ENCODE data around the gene IFNA17.
"Not testable (repeated sequence)": the region's sequence is repeated elsewhere in the genome, so short reads cannot be mapped to it uniquely, and the experiment has no call there.

IFNA17 gene

GRCh38 chr9:21228122-21228521 is at the start of gene IFNA17:
Gene IFNA17, minus strand, starts transcription at chr9:21228222. Its CDS starts 49 bp downstream, at chr9:21228173.
- Mint-ChIP-seq H3K27ac (no peak within 1 kb of the TSS), H3K4me1 (ENCODE audit: low read depth) (no peaks in the 10 kb centered on the region), H3K9me3 (no peaks in the 10 kb centered on the region), H3K36me3 (ENCODE audit: low read depth) (no peaks in the 10 kb centered on the region), H3K4me3 (no peak within 1 kb of the TSS), H3K27me3 (peaks cover 3% of the 10 kb centered on the region)
- no peak for DNase-seq

GRCh38 chr9:21268347-21268657 is 40.3 kb upstream of the IFNA17 start:
- Mint-ChIP-seq H3K4me3 (no peak overlapping the region), H3K27ac (no peak overlapping the region), H3K27me3 (peaks cover 28% of the 10 kb centered on the region), H3K36me3 (ENCODE audit: low read depth) (no peaks in the 10 kb centered on the region), H3K9me3 (peaks cover 4% of the 10 kb centered on the region), H3K4me1 (ENCODE audit: low read depth) (peaks cover 2% of the 10 kb centered on the region)
- no peak for DNase-seq

GRCh38 chr9:21267485-21268346 is 39.7 kb upstream of the IFNA17 start:
- Mint-ChIP-seq H3K9me3 (peaks cover 4% of the 10 kb centered on the region), H3K27ac (no peak overlapping the region), H3K36me3 (ENCODE audit: low read depth) (no peaks in the 10 kb centered on the region), H3K4me1 (ENCODE audit: low read depth) (peaks cover 2% of the 10 kb centered on the region), H3K27me3 (peaks cover 26% of the 10 kb centered on the region), H3K4me3 (no peak overlapping the region)
- DNase-seq = no peak

GRCh38 chr9:21266733-21267484 is 38.9 kb upstream of the IFNA17 start:
- DNase-seq = no peak

GRCh38 chr9:21265421-21266189 is 37.6 kb upstream of the IFNA17 start:
- no peak for DNase-seq
- Mint-ChIP-seq H3K36me3 (ENCODE audit: low read depth) (no peaks in the 10 kb centered on the region), H3K4me1 (ENCODE audit: low read depth) (peaks cover 2% of the 10 kb centered on the region), H3K27ac (no peak overlapping the region), H3K4me3 (no peak overlapping the region), H3K27me3 (peaks cover 14% of the 10 kb centered on the region), H3K9me3 (peaks cover 2% of the 10 kb centered on the region)

More at GRCh38 chr9:21266733-21267484, 38.9 kb upstream of the IFNA17 start:
- peaks cover 2% of the 10 kb centered on the region for H3K4me1 Mint-ChIP-seq (ENCODE audit: low read depth)
- H3K4me3 Mint-ChIP-seq = no peak overlapping the region
- H3K9me3 Mint-ChIP-seq = peaks cover 4% of the 10 kb centered on the region
- H3K36me3 Mint-ChIP-seq (ENCODE audit: low read depth) = no peaks in the 10 kb centered on the region
- H3K27me3 Mint-ChIP-seq = peaks cover 21% of the 10 kb centered on the region
- no peak overlapping the region for H3K27ac Mint-ChIP-seq

GRCh38 chr9:21255538-21256212 is 27.7 kb upstream of the IFNA17 start:
- Mint-ChIP-seq H3K4me1 (ENCODE audit: low read depth) (peaks cover 4% of the 10 kb centered on the region), H3K27me3 (peaks cover 5% of the 10 kb centered on the region), H3K36me3 (ENCODE audit: low read depth) (no peaks in the 10 kb centered on the region), H3K4me3 (no peak overlapping the region), H3K9me3 (no peaks in the 10 kb centered on the region), H3K27ac (no peak overlapping the region)
- no peak for DNase-seq

- peaks cover 8% of the 10 kb centered on the region for H3K27me3 Mint-ChIP-seq
- H3K9me3 Mint-ChIP-seq = no peaks in the 10 kb centered on the region
- no peaks in the 10 kb centered on the region for H3K36me3 Mint-ChIP-seq (ENCODE audit: low read depth)
- no peak overlapping the region for H3K27ac Mint-ChIP-seq
- DNase-seq = no peak
- H3K4me3 Mint-ChIP-seq = no peak overlapping the region
- H3K4me1 Mint-ChIP-seq (ENCODE audit: low read depth) = peaks cover 4% of the 10 kb centered on the region
Measured at GRCh38 chr9:21252721-21253547, 24.9 kb upstream of the IFNA17 start.

GRCh38 chr9:21251638-21252037 is 23.6 kb upstream of the IFNA17 start:
- peaks cover 8% of the 10 kb centered on the region for H3K27me3 Mint-ChIP-seq
- no peak overlapping the region for H3K4me3 Mint-ChIP-seq
- no peaks in the 10 kb centered on the region for H3K36me3 Mint-ChIP-seq (ENCODE audit: low read depth)
- DNase-seq = no peak
- H3K4me1 Mint-ChIP-seq (ENCODE audit: low read depth) = peaks cover 4% of the 10 kb centered on the region
- no peaks in the 10 kb centered on the region for H3K9me3 Mint-ChIP-seq
- no peak overlapping the region for H3K27ac Mint-ChIP-seq

GRCh38 chr9:21251190-21251589 is 23.2 kb upstream of the IFNA17 start:
- Mint-ChIP-seq H3K4me1 (ENCODE audit: low read depth) (peaks cover 4% of the 10 kb centered on the region), H3K4me3 (no peak overlapping the region), H3K27me3 (peaks cover 8% of the 10 kb centered on the region), H3K9me3 (no peaks in the 10 kb centered on the region), H3K36me3 (ENCODE audit: low read depth) (no peaks in the 10 kb centered on the region), H3K27ac (no peak overlapping the region)
- no peak for DNase-seq

GRCh38 chr9:21244836-21245235 is 16.8 kb upstream of the IFNA17 start:
- H3K36me3 Mint-ChIP-seq (ENCODE audit: low read depth) = no peaks in the 10 kb centered on the region
- H3K27ac Mint-ChIP-seq = no peak overlapping the region
- no peaks in the 10 kb centered on the region for H3K9me3 Mint-ChIP-seq
- H3K4me1 Mint-ChIP-seq (ENCODE audit: low read depth) = peaks cover 3% of the 10 kb centered on the region
- no peak overlapping the region for H3K4me3 Mint-ChIP-seq
- no peak for DNase-seq
- H3K27me3 Mint-ChIP-seq = peaks cover 13% of the 10 kb centered on the region

GRCh38 chr9:21239911-21240310 is 11.9 kb upstream of the IFNA17 start, which contains the start of gene IFNA14:
Gene IFNA14, minus strand, starts transcription at chr9:21240005. Its CDS starts 70 bp downstream, at chr9:21239935.
- Mint-ChIP-seq H3K4me3 (no peak within 1 kb of the TSS), H3K27ac (no peak within 1 kb of the TSS), H3K36me3 (ENCODE audit: low read depth) (no peaks in the 10 kb centered on the region), H3K9me3 (no peaks in the 10 kb centered on the region), H3K4me1 (ENCODE audit: low read depth) (peaks cover 13% of the 10 kb centered on the region), H3K27me3 (peaks cover 7% of the 10 kb centered on the region)
- no peak for DNase-seq

GRCh38 chr9:21236360-21236714 is 8.3 kb upstream of the IFNA17 start:
- not testable (repeated sequence) for H3K27ac Mint-ChIP-seq; DNase-seq; H3K9me3 Mint-ChIP-seq; H3K4me1 Mint-ChIP-seq (ENCODE audit: low read depth); H3K27me3 Mint-ChIP-seq; H3K4me3 Mint-ChIP-seq; H3K36me3 Mint-ChIP-seq (ENCODE audit: low read depth)

- peak; percentile 29 for DNase-seq
Measured at GRCh38 chr9:21235468-21236359, 7.7 kb upstream of the IFNA17 start.

More at GRCh38 chr9:21235468-21236359, 7.7 kb upstream of the IFNA17 start:
- not testable (repeated sequence) for H3K4me1 Mint-ChIP-seq (ENCODE audit: low read depth); H3K36me3 Mint-ChIP-seq (ENCODE audit: low read depth); H3K27ac Mint-ChIP-seq; H3K9me3 Mint-ChIP-seq; H3K27me3 Mint-ChIP-seq; H3K4me3 Mint-ChIP-seq
